ENCODE measurements around the gene RHOB. TPM values are rescaled to one million over a fixed set of nuclear protein-coding genes. Genes with fewer than 3 reads are reported as not detected.
"Not testable (repeated sequence)": the region's sequence is repeated elsewhere in the genome, so short reads cannot be mapped to it uniquely, and the experiment has no call there.

Gene RHOB
- total and polyA plus RNA-seq, 2 donors (not counting 1 experiment from before 2014, with no cell fraction given): 63.0 to 1,037 TPM

DNA sequence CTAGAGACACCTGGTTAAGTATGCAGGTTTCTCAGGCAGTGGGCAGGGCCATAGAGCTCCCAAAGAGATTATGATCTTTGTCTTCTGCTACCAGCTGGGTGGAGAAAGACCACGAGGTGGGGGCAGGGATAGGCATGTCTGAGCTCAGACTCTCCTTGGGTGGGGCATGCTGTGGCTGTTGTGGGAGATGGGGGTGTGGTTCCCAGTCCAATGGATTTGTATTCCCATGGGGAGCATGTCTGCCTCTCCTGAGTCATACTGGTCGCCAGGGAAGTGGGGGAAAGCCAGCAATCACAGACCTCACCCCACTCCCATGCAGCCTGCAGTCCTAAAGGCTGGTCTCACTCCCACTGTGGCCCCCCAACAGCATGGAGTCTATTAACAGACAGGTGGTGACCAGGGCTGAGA, 31.4 kb upstream of the RHOB start:
- intact Hi-C loops (cut with micrococcal nuclease): no loop called here

GRCh38 chr2:20416723-20417122, 30.2 kb upstream of the RHOB start:
- ATAC-seq (ENCODE audit: low read depth) (no peak), DNase-seq (no peak)
- Histone ChIP-seq H4K20me1 (ENCODE audit: control insufficient read depth, insufficient read depth, low read length, poor library complexity, severe bottlenecking) (no peaks in the 10 kb centered on the region), H3K4me2 (replicated peaks; ENCODE audit: low read depth, low read length, poor library complexity, severe bottlenecking) (no peak overlapping the region), H3K4me3 (ENCODE audit: control extremely low read depth in 1 of 5, extremely low read depth in 1 of 5, insufficient read depth in 1 of 5, low read depth in 2 of 5, low read length in 4 of 5) (no peak overlapping the region), H3K27ac (ENCODE audit: low read length in 2 of 2) (no peak overlapping the region), H3K9me3 (ENCODE audit: control extremely low read depth in 1 of 3, control insufficient read depth in 2 of 3, insufficient read depth in 1 of 3, low read length in 2 of 3) (peaks cover 0 to 2% (median 0%) of the 10 kb centered on the region in 3 donors), H3K36me3 (replicated peaks in 1 of 2; ENCODE audit: control extremely low read depth in 1 of 2, control insufficient read depth in 1 of 2, extremely low read depth in 1 of 2, insufficient read depth in 2 of 2, low read length in 1 of 2) (no peaks in the 10 kb centered on the region), H3K9ac (ENCODE audit: low read length) (no peak overlapping the region), H3K27me3 (replicated peaks in 1 of 4; ENCODE audit: control extremely low read depth in 1 of 4, control insufficient read depth in 3 of 4, insufficient read depth in 4 of 4, low read length in 3 of 4) (no peaks in the 10 kb centered on the region), H3K79me2 (ENCODE audit: control insufficient read depth, insufficient read depth, low read length) (no peaks in the 10 kb centered on the region), H2AFZ (ENCODE audit: insufficient read depth, low read depth, low read length, poor library complexity, severe bottlenecking) (no peak overlapping the region), H3K4me1 (ENCODE audit: control insufficient read depth in 2 of 2, insufficient read depth in 2 of 2, low read length in 2 of 2) (no peaks in the 10 kb centered on the region)
- H3K4me3 Mint-ChIP-seq: no peak overlapping the region
- H3K27ac Mint-ChIP-seq: no peak overlapping the region
- H3K27me3 Mint-ChIP-seq: peaks cover 9% of the 10 kb centered on the region
- ChIA-PET CTCF (interaction anchor here (8.0 kb wide), 1 partner anchor 9 kb away, joined by 148 read pairs; no protein-coding TSS in a partner anchor), POLR2A (no interaction called here)
- no peaks in the 10 kb centered on the region for H3K4me1 Mint-ChIP-seq
- 0% methylated on average over 1 of the region's 1 CpG for WGBS (ENCODE audit: insufficient coverage)
- H3K9me3 Mint-ChIP-seq (ENCODE audit: insufficient read depth): no peaks in the 10 kb centered on the region
- TF ChIP-seq EZH2 (IDR thresholded peaks at IDR 0.05; ENCODE audit: borderline replicate concordance, insufficient read depth, low read depth, low read length, poor library complexity, severe bottlenecking): no peak
- TF ChIP-seq, protein P1, sequence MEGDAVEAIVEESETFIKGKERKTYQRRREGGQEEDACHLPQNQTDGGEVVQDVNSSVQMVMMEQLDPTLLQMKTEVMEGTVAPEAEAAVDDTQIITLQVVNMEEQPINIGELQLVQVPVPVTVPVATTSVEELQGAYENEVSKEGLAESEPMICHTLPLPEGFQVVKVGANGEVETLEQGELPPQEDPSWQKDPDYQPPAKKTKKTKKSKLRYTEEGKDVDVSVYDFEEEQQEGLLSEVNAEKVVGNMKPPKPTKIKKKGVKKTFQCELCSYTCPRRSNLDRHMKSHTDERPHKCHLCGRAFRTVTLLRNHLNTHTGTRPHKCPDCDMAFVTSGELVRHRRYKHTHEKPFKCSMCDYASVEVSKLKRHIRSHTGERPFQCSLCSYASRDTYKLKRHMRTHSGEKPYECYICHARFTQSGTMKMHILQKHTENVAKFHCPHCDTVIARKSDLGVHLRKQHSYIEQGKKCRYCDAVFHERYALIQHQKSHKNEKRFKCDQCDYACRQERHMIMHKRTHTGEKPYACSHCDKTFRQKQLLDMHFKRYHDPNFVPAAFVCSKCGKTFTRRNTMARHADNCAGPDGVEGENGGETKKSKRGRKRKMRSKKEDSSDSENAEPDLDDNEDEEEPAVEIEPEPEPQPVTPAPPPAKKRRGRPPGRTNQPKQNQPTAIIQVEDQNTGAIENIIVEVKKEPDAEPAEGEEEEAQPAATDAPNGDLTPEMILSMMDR (IDR thresholded peaks at IDR 0.05): no peak
- intact Hi-C loops (cut with micrococcal nuclease): no loop called here

More for the DNA sequence above, 31.4 kb upstream of the RHOB start:
- no CpG with 5 or more reads among the region's 2 CpGs for WGBS (ENCODE audit: insufficient coverage)
- Histone ChIP-seq H3K4me3 (ENCODE audit: control extremely low read depth in 1 of 5, extremely low read depth in 1 of 5, insufficient read depth in 1 of 5, low read depth in 2 of 5, low read length in 4 of 5) (no peak overlapping the region), H3K4me2 (replicated peaks; ENCODE audit: low read depth, low read length, poor library complexity, severe bottlenecking) (no peak overlapping the region), H3K79me2 (ENCODE audit: control insufficient read depth, insufficient read depth, low read length) (no peaks in the 10 kb centered on the region), H4K20me1 (ENCODE audit: control insufficient read depth, insufficient read depth, low read length, poor library complexity, severe bottlenecking) (no peaks in the 10 kb centered on the region), H2AFZ (ENCODE audit: insufficient read depth, low read depth, low read length, poor library complexity, severe bottlenecking) (no peak overlapping the region), H3K27ac (ENCODE audit: low read length in 2 of 2) (no peak overlapping the region), H3K9me3 (ENCODE audit: control extremely low read depth in 1 of 3, control insufficient read depth in 2 of 3, insufficient read depth in 1 of 3, low read length in 2 of 3) (peaks cover 0 to 8% (median 0%) of the 10 kb centered on the region in 3 donors), H3K27me3 (replicated peaks in 1 of 4; ENCODE audit: control extremely low read depth in 1 of 4, control insufficient read depth in 3 of 4, insufficient read depth in 4 of 4, low read length in 3 of 4) (peaks cover 0 to 7% (median 3%) of the 10 kb centered on the region in 4 experiments), H3K4me1 (ENCODE audit: control insufficient read depth in 2 of 2, insufficient read depth in 2 of 2, low read length in 2 of 2) (no peaks in the 10 kb centered on the region), H3K36me3 (replicated peaks in 1 of 2; ENCODE audit: control extremely low read depth in 1 of 2, control insufficient read depth in 1 of 2, extremely low read depth in 1 of 2, insufficient read depth in 2 of 2, low read length in 1 of 2) (no peaks in the 10 kb centered on the region), H3K9ac (ENCODE audit: low read length) (no peak overlapping the region)
- no peaks in the 10 kb centered on the region for H3K9me3 Mint-ChIP-seq (ENCODE audit: insufficient read depth)
- no peak for ATAC-seq (ENCODE audit: low read depth)
- ChIA-PET POLR2A (no interaction called here), CTCF (interaction anchor here (8.0 kb wide), 1 partner anchor 10 kb away, joined by 148 read pairs; no protein-coding TSS in a partner anchor)
- peaks cover 2% of the 10 kb centered on the region for H3K4me1 Mint-ChIP-seq
- no peak overlapping the region for H3K27ac Mint-ChIP-seq
- no peak for DNase-seq
- peaks cover 9% of the 10 kb centered on the region for H3K27me3 Mint-ChIP-seq
- TF ChIP-seq, protein P1 (IDR thresholded peaks at IDR 0.05): no peak
- TF ChIP-seq EZH2 (IDR thresholded peaks at IDR 0.05; ENCODE audit: borderline replicate concordance, insufficient read depth, low read depth, low read length, poor library complexity, severe bottlenecking): no peak
- H3K4me3 Mint-ChIP-seq: no peak overlapping the region

- DNase-seq; H3K79me2 ChIP-seq (ENCODE audit: control insufficient read depth, insufficient read depth, low read length); H3K27ac ChIP-seq (ENCODE audit: low read length in 2 of 2); H3K9ac ChIP-seq (ENCODE audit: low read length); H3K4me3 Mint-ChIP-seq; H2AFZ ChIP-seq (ENCODE audit: insufficient read depth, low read depth, low read length, poor library complexity, severe bottlenecking); intact Hi-C loops (cut with micrococcal nuclease); H3K27ac Mint-ChIP-seq; H3K36me3 ChIP-seq (replicated peaks in 1 of 2; ENCODE audit: control extremely low read depth in 1 of 2, control insufficient read depth in 1 of 2, extremely low read depth in 1 of 2, insufficient read depth in 2 of 2, low read length in 1 of 2); H3K27me3 Mint-ChIP-seq; H3K27me3 ChIP-seq (replicated peaks in 1 of 4; ENCODE audit: control extremely low read depth in 1 of 4, control insufficient read depth in 3 of 4, insufficient read depth in 4 of 4, low read length in 3 of 4); H3K4me1 Mint-ChIP-seq; ATAC-seq (ENCODE audit: low read depth); POLR2A ChIA-PET; H4K20me1 ChIP-seq (ENCODE audit: control insufficient read depth, insufficient read depth, low read length, poor library complexity, severe bottlenecking); H3K9me3 ChIP-seq (ENCODE audit: control extremely low read depth in 1 of 3, control insufficient read depth in 2 of 3, insufficient read depth in 1 of 3, low read length in 2 of 3); H3K9me3 Mint-ChIP-seq (ENCODE audit: insufficient read depth); H3K4me3 ChIP-seq (ENCODE audit: control extremely low read depth in 1 of 5, extremely low read depth in 1 of 5, insufficient read depth in 1 of 5, low read depth in 2 of 5, low read length in 4 of 5); H3K4me2 ChIP-seq (replicated peaks; ENCODE audit: low read depth, low read length, poor library complexity, severe bottlenecking); CTCF ChIA-PET; H3K4me1 ChIP-seq (ENCODE audit: control insufficient read depth in 2 of 2, insufficient read depth in 2 of 2, low read length in 2 of 2): not testable (repeated sequence)
- WGBS (ENCODE audit: insufficient coverage): no CpG with 5 or more reads among the region's 5 CpGs
These were observed 29.5 kb upstream of the RHOB start for GRCh38 chr2:20417230-20417821.
